Measurements from ENCODE around the gene CORO2B.
"Not testable (repeated sequence)": the region's sequence is repeated elsewhere in the genome, so short reads cannot be mapped to it uniquely, and the experiment has no call there.

The CORO2B gene

DNA sequence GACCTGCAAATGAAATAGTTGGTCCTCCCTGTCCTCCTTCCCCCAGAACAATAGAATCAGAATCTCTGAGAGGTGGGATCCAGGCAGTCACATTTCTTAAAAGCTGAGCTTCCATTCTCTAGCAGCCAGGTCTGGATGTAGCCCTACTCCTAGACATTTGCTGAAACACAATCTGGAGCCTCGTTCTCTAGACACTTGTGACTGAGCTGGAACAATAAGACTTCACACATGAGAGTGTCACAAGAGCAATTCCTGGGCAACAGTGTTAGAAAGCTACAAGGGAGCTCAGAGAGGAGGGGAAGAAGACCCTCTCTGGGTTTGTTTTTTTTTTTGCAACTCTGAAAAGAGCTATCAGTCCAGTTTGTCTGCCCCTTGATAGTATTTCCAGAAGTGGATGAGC, 14.5 kb downstream of the CORO2B start:
- no peak for DNase-seq

DNA sequence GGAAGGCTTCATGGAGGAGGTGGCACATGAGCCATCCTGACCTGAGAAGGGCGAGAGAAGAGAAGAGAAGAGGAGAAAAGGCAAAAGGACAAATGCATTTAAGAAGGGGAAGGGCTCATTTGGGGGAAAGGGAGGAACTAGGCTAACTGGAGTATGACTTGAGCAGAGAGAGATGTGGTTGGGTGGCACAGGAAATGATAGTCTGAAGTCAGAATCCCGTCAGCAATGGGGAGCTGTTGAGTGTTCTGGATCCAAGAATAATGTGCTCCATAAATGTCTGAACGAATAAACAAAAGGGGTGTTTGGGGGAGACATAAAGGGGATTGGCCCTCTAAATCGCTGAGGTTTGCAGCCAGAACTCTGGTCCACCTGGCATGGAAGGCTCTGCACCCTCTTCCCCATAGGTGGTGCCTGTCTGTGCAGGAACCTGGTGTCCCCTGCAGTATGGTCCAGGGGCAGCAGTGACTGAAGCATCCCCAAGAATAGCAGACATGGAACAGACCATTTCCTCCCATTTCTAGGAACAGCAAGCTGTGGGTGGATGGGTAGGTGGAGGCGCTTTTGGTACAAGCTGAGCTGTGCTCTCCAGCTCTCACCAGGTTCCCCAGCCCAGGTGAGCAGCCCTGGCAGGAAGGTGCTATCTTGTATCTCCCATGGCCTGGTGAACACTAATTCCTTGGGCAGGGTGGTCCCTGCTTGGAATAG, 15.2 kb downstream of the CORO2B start:
- no peak for DNase-seq

DNA sequence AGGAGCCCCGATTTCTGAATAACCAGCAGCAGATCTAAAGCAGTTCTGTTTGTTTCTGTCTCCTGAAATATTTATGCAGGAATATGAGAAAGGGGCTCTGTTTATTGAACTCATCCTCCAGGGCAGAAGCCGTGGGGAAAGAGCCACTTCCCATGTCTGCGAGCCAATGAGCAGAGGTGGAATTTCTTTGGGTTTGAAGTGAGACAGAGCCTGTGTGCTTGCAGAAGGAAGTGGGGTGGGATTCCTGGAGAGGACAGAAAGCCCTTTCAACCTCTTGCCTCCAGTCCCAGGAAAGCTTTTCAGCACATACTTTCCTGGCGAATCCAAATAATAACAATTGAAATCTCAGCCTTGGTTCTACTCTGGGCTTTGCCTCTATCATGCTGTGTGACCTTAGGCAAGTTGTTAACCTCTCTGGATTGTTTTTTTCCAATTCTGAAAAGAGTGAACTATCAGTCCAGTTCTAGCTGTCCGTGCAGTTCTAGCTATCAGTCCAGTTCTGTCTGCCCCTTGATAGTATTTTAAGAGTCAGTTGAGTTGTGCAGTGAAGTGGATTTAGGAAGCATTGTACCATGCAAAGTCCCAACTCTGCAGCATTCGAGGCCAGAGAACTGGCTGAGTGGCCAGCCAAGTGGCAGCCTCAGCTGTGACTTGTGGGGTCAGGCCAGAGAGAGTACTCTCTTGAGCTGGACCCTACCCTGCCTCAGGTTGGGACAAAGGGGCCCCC, 15.9 kb downstream of the CORO2B start:
- DNase-seq, result no peak

DNA sequence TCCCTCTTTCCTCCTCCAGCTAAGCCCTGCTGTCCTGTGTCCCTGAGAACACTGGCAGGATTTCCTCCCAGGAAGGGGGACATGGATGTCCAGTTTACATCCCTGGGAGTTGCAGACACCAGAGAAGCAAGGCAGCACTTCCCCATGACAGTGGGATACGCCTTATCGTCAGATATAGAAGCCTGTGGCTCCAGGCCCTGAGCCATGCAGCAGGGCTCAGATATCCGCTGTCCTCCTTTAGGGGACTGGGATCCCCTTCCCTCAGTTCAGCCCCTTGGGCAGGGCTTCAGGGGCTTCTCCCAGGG, 16.4 kb downstream of the CORO2B start:
- no peak for DNase-seq

DNA sequence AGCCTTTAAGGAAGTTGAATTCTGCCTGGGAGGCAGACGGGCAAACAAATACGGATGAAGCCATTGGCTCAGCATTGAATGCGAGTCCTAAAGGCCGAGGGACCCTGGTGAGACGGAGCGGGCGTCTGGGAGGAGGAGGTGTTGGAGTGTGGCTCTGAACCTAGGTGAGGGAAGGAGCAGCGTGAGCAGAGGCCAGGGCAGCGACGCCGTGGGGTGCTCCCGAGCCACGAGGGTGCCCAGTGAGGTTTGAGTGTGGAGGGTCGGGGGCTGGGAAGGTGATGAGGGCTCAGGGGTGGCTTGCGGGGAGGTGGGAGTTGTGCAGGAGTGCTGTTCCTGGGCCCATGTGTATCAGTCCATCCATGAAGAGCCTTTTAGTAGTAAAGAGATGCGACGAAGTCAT, 17.0 kb downstream of the CORO2B start:
- no peak for DNase-seq

DNA sequence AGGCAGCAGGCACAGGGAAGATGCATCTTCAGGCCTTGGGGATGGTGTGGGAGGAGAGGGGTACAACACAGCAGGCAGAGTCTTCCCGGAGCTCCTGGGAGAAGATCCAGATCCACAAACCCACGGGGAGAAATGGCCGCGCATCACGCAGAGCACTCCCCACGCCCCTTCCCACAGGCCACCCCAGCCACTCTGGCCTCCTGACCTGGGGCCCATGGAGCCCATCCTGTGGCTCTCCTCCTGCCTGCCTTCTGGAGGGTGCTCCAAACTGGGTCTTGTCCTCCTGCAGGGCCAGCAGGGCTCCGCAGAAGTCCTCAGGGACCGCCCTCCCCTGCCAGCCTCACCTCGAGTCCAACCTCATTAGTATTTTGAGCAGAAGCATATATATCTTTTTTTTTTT, 17.9 kb downstream of the CORO2B start:
- DNase-seq, result no peak

DNA sequence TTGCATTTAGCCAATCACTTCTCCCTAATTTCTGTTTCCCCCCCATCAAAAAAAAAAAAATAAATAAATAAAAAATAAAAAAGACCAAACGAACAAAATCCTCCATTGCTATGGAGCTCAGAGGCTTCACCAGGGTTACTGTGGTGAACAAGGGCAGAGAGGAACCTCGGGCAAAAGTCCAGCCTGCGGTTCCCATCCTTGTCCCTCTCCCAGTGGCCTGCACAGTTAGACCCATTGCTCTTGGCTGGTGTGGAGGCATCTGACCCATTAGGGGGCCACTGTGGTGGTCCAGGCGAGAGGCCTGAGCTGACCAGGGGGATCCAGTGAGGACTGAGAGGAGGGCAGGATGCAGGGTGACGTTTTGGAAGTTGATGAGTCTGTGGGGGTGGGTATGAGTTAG, 18.8 kb downstream of the CORO2B start:
- no peak for DNase-seq

DNA sequence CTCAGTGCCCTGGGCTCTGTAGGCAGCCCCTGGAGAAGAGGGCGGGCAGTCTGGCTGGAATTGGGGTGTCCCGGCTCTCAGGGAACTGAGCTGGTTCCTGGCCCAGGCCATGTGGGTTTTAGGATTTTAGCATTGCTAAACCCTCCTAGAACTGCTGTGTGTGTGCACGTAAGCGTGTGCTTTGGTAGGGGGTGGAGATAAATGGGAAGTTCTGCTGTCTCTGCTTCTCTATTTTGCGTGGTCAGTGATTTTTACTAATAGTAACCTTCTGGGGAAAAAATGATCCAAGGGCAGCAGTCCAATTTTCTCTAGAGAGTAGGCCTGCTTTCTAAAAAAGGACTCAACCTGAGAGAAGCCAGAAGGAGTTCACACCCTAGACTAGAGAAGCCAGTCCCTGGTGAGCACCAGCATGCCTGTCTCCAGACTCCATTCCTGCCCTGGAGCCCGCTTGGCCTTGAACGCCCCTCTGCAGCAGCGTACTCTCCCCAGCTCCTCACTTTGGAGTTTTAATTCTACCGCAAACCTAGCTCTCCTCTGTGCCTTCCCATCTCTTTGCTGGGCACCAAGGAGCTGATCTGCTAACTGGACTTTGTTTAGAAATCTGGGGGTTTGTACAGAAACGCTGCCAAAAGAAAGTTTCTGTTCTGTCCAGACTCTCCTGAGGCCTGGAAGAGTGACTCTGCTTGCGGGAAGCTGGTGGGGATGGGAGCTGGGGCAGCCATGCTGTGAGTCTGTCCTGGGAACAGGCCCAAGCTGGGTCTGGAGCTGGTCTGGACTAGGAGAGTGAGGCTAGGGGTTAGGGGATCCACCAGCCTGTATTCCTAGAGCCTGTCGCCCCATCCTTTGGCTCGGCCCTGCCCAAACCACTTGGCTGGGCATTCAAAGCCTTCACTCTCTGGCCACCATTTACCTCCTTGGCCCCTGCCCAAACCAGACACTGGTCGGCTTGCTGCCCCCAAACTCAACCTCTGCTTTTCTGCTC, 19.7 kb downstream of the CORO2B start:
- DNase-seq, result no peak

DNA sequence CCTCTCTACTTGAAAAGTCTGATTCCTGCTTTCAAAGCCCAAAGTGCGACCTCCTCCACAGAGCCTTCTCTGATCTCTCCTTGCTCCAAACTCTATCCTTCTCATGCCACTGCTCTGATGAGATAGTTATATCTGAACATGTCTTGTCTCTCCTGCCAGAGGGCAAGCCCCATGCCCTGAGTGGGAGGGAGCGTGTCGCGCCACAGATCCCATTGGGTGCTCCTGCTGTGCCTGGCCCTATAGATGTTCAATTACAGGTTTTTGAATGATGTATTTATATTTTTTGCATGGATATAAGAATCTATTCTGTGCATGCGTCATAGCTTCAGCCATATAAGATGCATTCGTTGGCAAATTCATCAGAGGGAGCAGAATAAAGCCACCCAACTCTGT, 20.4 kb downstream of the CORO2B start:
- DNase-seq, result no peak

DNA sequence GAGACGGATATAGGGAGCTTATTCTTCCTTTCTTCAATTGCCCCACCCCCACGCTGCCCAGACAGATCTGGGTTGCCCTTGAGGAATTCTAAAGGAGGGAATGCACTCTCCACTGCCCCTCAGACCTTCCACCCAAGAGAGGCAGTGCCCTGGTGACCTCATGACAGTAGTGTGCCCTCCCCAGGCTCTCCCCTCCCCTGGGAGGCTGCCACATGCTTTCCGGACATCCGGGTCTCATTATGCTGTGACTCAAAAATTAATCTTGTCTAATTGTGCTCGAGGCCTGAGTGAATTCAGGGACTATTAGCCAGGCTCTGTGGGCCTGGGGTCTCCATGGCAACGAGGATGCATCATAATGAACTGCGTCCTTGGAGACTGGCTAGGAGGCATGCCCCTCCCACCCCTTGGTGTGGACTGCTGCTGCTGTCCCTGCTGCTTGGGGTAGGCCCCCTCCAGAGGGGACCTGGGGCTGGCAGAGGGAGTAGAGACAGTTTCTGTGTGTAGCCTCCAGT, 20.8 kb downstream of the CORO2B start:
- no peak for DNase-seq

DNA sequence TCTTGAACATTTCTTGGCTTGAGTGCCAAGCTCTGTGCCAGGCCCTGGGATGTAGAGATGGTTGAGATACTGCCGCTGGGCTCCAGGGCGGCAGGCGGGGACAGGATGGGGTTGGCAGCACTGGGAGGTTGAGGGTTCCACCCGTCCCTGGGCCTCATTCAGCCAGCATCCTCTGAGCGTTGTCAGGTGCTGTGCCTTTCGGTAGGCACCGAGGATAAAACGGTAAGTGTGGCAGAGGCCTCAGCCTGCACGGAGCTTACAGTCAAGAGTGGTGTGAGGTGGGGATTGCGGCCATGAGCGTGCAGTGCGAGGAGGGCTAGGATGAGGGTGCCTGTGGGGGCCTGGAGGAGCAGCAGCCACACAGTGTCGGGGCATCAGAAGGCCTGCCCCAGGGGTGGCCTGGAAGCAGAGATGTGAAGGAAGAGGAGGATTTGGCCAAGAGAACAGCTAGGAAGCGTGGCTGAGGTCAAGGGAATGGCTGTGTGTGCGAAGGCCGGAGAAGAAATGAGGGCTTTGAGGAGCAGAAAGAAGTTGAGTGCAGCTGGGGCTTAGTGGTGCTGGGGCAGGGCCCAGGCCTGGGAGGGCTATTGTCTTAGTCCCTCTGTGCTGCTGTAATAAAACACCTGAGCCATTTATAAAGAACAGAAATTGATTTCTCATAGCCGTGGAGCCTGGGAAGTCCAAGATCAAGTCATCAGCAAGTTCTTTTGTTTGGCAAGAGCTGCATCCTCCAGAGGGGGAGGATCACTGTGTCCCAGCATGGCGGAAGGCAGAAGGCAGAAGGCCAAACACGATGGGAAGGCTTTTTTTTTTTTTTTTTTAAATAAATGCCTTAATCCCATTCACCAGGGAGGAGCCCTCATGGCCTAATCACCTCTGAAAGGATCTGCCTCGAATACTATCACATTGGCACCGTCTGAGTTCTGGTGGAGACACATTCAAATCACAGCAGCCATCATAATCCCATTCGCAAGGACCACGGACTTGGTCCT, 22.7 kb downstream of the CORO2B start:
- no peak for DNase-seq

DNA sequence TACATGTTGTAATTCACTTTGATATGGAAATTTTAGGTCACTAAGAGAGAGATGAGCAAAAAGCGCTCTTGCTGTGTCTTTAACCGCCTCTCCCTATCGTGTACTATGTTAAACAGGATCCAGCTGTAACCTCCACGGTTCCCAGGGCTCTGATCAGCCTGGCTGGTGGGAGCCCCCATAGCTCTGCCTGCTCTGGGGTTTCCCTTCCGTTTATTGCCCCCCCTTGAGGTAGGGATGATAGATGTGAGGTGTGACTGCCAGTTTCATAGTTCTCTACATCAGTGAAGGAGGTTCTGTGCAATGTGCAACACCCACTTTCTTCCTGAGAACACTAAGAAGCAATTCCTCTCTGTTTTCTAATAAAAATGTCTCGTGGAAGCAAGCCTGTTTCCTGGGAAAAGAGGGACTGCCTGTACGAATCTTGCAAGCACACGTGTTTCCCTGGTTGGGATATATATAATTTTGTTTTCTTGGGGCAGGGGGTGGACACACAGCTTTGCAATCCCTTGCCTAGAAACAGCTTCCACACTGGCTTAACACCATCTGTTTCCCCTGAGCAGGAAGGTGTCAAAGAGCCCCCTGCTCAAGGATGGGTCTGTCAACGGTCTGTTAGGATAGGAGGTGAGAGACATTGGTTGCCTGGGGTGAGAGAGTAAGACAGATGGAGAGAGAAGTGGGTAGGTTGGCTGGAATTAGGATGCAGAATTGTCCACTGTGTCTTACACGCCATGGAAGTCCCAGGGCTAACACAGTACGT, 23.8 kb downstream of the CORO2B start:
- no peak for DNase-seq

DNA sequence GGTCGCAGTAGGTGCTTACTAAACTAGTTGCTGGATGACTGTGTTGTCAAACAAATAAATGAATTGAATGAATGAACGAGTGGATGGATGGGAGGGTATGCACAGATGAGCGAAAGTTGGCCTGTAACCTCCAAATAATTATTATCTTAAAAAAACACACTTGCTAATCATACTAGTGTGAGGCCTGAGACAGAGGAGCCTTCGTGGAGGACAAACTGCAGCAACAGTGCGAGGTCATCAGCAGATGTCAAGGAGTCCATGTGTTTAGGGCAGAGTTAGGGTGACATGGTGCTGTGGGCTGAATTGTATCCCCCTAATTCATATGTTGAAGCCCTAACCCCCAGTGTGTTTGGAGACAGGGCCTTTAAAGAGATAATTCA, 24.4 kb downstream of the CORO2B start:
- DNase-seq, result no peak

DNA sequence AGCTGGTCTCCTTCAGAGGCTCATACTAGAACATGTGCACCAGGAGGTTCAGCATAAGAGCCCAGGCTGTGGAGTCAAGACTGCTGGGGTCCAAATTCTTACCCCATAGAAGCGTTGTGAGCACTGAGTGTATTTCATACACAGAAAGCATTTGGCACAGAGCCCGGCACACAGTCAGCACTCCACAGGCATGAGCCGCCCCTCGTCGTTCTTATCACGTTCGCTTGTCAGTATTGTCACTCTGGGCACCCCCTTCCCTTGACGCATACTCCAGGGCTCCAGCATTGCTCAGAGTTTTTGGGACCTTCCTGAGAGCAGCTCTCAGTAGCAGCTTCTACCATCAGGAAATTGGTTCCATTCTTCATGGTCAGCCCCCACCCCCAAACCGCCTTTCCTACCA, 25.2 kb downstream of the CORO2B start:
- no peak for DNase-seq

DNA sequence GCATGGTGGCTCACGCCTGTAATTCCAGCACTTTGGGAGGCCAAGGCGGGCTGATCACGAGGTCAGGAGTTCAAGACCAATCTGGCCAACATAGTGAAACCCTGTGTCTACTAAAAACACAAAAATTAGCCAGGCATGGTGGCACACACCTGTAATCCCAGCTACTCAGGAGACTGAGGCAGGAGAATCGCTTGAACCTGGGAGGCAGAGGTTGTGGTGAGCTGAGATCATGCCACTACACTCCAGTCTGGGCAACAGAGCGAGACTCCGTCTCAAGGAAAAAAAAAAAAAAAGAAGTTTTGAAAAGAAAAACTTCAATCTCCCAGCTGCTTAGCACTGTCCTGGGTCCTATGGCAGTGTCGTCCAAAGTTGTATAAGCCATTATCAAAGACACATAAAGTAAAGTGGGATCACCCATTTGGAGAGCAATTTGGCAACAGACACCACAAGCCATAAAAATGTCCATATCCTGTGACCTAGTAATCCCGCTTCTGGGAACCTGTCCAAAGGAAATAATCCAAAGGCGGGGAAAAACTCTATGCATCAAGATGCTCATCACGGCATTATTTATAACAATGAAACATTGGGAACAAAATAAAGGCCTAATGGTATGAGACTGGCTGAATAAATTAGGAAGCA, 26.2 kb downstream of the CORO2B start:
- not testable (repeated sequence) for DNase-seq

DNA sequence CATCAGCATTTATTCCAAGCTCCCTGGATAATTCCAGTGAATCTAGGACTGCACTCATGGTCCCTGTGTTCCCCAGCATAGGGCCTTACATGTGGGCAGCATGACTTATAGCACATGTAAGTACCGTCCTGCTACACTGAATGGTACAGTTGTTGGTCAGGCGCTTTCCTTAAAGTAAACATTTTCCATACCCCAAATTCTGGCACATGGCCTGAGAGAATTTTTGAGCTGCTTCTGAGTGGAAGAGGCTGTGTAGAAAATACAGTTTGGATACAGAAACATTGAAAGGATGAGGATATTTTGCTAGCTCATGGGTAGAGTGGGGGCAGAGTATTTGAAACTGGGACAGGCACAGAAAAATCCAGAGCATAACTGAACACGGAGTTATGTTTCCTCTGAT, 27.6 kb downstream of the CORO2B start:
- no peak for DNase-seq

DNA sequence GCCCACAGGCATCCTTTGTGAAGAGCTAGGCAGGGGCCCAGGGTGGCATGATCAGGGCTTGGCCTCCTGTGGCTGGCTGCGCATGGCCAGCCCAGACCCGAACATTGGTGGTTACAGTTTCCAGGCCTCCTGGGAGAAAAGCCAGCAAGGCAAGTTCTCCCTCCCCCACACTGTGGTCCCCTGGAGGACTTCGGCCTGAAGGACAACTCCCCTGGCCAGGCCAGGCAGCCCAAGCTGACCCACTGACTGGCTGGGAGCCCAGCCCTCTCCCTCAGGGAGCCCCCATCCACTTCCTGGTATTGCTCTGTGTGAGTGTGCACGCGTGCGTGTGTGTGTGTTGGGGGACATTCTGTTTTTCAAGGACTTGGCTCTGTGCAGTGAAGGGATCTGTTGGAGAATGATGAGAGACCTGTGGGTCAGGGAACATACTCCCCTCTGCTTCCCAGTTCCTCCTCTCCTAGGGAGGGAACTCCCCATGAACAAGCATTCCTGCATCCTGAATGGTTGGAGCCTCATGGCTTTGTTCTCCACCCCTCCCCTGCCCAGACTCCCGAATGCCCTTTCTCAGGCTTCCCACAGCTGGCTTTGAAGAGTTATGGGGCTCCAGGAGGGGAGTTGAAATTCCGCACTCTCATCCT, 29.5 kb downstream of the CORO2B start:
- no peak for DNase-seq

DNA sequence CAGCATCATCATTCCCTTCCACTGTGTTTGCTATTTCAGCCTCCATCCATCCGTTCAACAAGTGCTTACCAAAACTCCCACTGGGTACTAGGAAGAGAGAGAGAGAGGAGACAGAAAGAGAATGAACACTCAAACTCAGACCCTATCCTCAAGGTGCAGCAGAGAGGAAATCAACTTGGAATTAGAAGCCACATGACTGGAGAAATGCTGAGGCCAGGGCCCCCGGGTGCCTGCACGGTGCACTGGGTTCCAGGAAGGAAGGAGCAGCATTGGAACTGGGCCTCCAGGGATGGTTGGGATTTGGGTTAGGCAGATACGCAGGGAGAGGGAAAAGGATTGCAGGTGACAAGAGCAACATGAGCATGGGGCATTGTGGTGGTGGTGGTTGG, 30.0 kb downstream of the CORO2B start:
- no peak for DNase-seq

DNA sequence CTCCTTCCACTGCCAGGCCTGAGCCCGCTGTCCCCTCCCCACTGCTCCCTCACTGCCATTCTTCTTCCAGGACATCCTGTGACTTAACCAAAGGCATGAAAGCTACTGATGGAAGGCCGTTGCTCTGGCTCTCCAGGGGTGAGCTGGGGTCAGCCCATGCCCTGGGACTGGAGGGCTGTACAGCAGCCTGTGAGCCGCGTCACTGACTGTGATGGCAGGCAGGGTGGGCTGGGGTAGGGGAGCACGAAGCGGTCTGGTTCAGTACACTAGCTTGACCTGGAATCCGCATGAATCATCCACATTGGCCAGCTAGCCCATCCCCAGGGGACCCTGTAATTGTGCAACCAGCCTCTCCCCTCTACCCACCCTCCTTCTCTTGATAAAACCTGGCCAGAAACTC, 30.8 kb downstream of the CORO2B start:
- no peak for DNase-seq

DNA sequence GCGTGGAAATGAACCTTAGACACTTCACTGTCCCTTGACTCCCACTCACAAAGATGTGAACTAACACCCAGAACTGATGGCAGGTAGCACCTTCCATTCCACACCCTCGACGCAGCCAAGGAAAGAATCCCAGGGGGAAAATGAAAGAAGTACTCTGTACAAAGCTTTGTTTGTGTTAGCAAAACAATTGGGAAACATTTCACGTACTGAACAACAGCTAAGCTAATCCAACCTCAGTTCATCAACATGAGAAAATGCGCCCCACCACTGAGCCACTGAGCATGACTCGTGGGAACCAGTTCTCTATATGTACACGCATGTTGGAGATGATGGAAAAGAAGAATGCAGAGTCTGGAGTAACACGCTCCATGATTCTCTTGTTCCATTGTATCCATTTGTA, 32.0 kb downstream of the CORO2B start:
- no peak for DNase-seq

DNA sequence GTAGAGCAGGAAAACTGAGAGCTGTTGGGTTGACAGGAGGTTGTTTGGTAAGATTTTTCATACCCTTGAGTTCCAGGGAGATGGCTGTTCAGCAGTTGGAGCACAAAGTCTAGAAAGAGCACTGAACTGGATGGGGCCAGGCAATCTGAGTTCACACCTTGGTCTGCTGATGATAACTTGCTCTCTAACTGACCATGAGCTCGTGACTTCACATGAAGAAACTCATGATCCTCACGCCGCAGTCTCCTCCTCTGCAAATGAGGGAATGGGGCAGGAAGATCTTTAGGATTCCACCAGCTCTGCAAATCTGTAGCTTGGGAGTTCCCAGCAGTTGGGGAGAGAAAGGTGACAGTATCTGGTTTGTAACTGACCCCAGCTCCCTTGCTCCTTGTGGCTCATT, 33.7 kb downstream of the CORO2B start:
- no peak for DNase-seq
